ENCODE results near the gene MOB1A. TPM values are rescaled to one million over a fixed set of nuclear protein-coding genes. Genes with fewer than 3 reads are reported as not detected.

MOB1A gene
- total and polyA plus RNA-seq, 10 of the 15 experiments (the other 5 are each of a cell fraction or from before 2014, with no cell fraction given), result 41.2 to 232 (median 172) TPM

GRCh38 chr2:74119912-74120825 lies 58.5 kb downstream of the MOB1A start (continued):
- TF ChIP-seq ZBTB4 (CRISPR knock-in tag; IDR thresholded peaks at IDR 0.05) (no peak), FOXM1 (IDR thresholded peaks at IDR 0.05; ENCODE audit: low read depth, low read length) (no peak), GABPA (IDR thresholded peaks at IDR 0.05; ENCODE audit: low read depth) (peak; percentile 93), SP1 (IDR thresholded peaks at IDR 0.05; ENCODE audit: low read depth, low read length) (no peak), MEF2A (IDR thresholded peaks at IDR 0.05; ENCODE audit: insufficient read depth, low read depth, low read length) (peak; percentile 43; the same call in 1 of the 2 replicates), NRF1 (conservative IDR thresholded peaks at IDR 0.05; ENCODE audit: low read depth, low read length) (no peak), SIN3A (IDR thresholded peaks at IDR 0.05; ENCODE audit: low read depth, low read length) (no peak), STAT3 (IDR thresholded peaks at IDR 0.05; ENCODE audit: low read depth, low read length) (no peak), ATF3 (IDR thresholded peaks at IDR 0.05; ENCODE audit: borderline replicate concordance, extremely low read depth, low read depth, low read length) (no peak), STAT1 (conservative IDR thresholded peaks at IDR 0.05) (peak; percentile 93), ZNF24 (IDR thresholded peaks at IDR 0.05) (0 out of 2 replicates have a peak, but pooled peaks have one; percentile 41), MYB (IDR thresholded peaks at IDR 0.05; ENCODE audit: borderline replicate concordance, low read depth, low read length) (no peak), SMAD5 (IDR thresholded peaks at IDR 0.05; ENCODE audit: low read depth) (no peak; the same call in 1 of the 2 replicates), MLLT1 (IDR thresholded peaks at IDR 0.05) (peak; percentile 84), TCF12 (IDR thresholded peaks at IDR 0.05; ENCODE audit: low read depth, low read length) (0 out of 2 replicates have a peak, but pooled peaks have one; percentile 21), SKIL (IDR thresholded peaks at IDR 0.05; ENCODE audit: low read depth, poor library complexity, severe bottlenecking) (no peak), USF1 (IDR thresholded peaks at IDR 0.05; ENCODE audit: borderline replicate concordance, extremely low read length, insufficient read depth, low read depth, low read length) (no peak), ATF7 (IDR thresholded peaks at IDR 0.05; ENCODE audit: low read depth) (no peak), EED (IDR thresholded peaks at IDR 0.05; ENCODE audit: low read depth) (peak; percentile 66; the same call in 1 of the 2 replicates), YY1 (IDR thresholded peaks at IDR 0.05; ENCODE audit: low read depth, low read length) (peak; percentile 96), JUND (IDR thresholded peaks at IDR 0.05; ENCODE audit: low read depth, low read length) (no peak), TBL1XR1 (IDR thresholded peaks at IDR 0.05; ENCODE audit: low read depth, low read length) (peak; percentile 58; the same call in 1 of the 2 replicates)

Measured in GM12878 (cell line).